ENCODE results near the gene DTNA.

- no peak for TF ChIP-seq CTCF (IDR thresholded peaks at IDR 0.05)
- TF ChIP-seq POLR2A (IDR thresholded peaks at IDR 0.05) = no peak
Measured at GRCh38 chr18:34936772-34937171, 226.7 kb downstream of the DTNA start.

Measured in adrenal gland (tissue), 5 donors.